MCF 10A (cell line): ENCODE data around the gene ABCA13. TPM values are rescaled to one million over a fixed set of nuclear protein-coding genes. Genes with fewer than 3 reads are reported as not detected.
A peak's percentile ranks its signal among the peaks of the same experiment; 100 is the strongest.

Source experiments
- BruUV-seq: library from RNA; stranded (reverse); fragments of 400-500 nt; replicated peaks from 2 replicates; lab custom pipeline; 2021; lab: Mats Ljungman, UMichigan
- CTCF ChIA-PET: fragments of 300-600 bp; sonication (Branson Sonifier 250); formaldehyde crosslinking; extraction: SDS; loops from one replicate; lab custom pipeline; 2021; ENCODE audit warnings: antibody characterized with exemption, inconsistent platforms; lab: Yijun Ruan, JAX
- POLR2A ChIA-PET: fragments of 300-600, 350-650 bp; sonication (Branson Sonifier 250); formaldehyde crosslinking; extraction: SDS; loops from one replicate; lab custom pipeline; 2020; ENCODE audit warnings: antibody characterized with exemption, inconsistent platforms; lab: Yijun Ruan, JAX
- DNase-seq: peaks from one replicate; pipeline ENCODE4 v3.0.0-alpha.2; 2018; ENCODE audit not compliant: unreplicated experiment
- H3K27ac Mint-ChIP-seq: one replicate; pipeline ENCODE4 v1.8.0; 2022; ENCODE audit warnings: mild to moderate bottlenecking, low read depth, mixed read lengths; ENCODE audit not compliant: unreplicated experiment
- H3K27me3 Mint-ChIP-seq: one replicate; pipeline ENCODE4 v1.8.0; 2022; ENCODE audit warnings: mixed read lengths; ENCODE audit not compliant: insufficient read depth, unreplicated experiment
- H3K36me3 Mint-ChIP-seq: one replicate; pipeline ENCODE4 v1.8.0; 2022; ENCODE audit warnings: mild to moderate bottlenecking, moderate library complexity, mixed read lengths; ENCODE audit not compliant: insufficient read depth, unreplicated experiment
- H3K4me1 Mint-ChIP-seq: one replicate; pipeline ENCODE4 v1.8.0; 2022; ENCODE audit warnings: mixed read lengths; ENCODE audit not compliant: insufficient read depth, unreplicated experiment
- H3K4me3 Mint-ChIP-seq: one replicate; pipeline ENCODE4 v1.8.0; 2022; ENCODE audit warnings: mild to moderate bottlenecking, moderate library complexity, mixed read lengths; ENCODE audit not compliant: unreplicated experiment
- H3K9me3 Mint-ChIP-seq: one replicate; pipeline ENCODE4 v1.8.0; 2022; ENCODE audit warnings: mixed read lengths; ENCODE audit not compliant: unreplicated experiment
- intact Hi-C: fragments of 100-400 bp; cut with micrococcal nuclease; formaldehyde crosslinking; loops from 2 replicates; pipeline ENCODE4 v1.14.1; 2022
- total RNA-seq: library from RNA; stranded (reverse); gene quantifications from 2 replicates; pipeline ENCODE4 v1.2.3, GENCODE V29; 2022
- TF ChIP-seq, protein P1 (sequence below): fragments of 200-600 bp; IDR thresholded peaks from one replicate; pipeline ENCODE4 v1.8.0; 2022; ENCODE audit warnings: antibody characterized with exemption, mild to moderate bottlenecking; ENCODE audit not compliant: unreplicated experiment

Gene ABCA13
- total RNA-seq, 1 experiment from 2014 or later = 0.30 TPM

DNA sequence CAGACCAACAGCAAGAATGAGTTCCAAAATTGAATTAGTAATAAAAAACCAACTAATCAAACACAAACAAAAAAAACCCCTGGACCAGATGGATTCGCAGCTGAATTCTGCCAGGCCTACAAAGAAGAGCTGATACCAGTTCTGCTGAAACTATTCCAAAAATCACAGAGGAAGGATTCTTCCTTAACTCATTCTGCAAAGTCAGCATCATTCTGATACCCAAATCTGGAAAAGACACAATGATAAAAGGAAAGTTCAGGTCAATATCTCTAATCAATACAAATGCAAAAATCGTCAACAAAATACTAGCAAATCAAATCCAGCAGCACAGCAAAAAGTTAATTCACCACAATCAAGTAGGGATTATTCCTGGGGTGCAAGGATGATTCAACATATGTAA, 6.1 kb upstream of the ABCA13 start:
- H3K9me3 Mint-ChIP-seq = no peaks in the 10 kb centered on the region
- BruUV-seq = no TSS peak

DNA sequence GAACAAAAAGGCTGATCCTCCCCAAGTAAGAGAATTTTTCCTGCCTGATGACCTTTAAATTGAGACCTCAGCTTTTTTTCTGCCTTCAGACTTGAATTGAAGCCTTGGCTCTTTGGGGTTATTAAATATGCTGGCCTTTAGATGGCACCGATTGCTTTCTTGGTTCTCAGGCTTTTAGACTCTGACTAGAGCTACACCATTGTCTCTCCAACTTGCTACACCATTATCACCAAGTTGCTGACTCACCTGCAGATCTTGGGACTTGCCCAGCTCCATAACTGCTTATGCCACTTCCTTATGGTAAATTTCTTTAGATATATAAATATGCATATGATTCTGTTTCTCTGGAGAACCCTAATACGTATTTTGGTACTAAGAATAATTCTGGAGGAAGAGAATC, 3.1 kb upstream of the ABCA13 start:
- DNase-seq = peak; percentile 33
- H3K4me1 Mint-ChIP-seq = peaks cover 7% of the 10 kb centered on the region
- TF ChIP-seq, protein P1, sequence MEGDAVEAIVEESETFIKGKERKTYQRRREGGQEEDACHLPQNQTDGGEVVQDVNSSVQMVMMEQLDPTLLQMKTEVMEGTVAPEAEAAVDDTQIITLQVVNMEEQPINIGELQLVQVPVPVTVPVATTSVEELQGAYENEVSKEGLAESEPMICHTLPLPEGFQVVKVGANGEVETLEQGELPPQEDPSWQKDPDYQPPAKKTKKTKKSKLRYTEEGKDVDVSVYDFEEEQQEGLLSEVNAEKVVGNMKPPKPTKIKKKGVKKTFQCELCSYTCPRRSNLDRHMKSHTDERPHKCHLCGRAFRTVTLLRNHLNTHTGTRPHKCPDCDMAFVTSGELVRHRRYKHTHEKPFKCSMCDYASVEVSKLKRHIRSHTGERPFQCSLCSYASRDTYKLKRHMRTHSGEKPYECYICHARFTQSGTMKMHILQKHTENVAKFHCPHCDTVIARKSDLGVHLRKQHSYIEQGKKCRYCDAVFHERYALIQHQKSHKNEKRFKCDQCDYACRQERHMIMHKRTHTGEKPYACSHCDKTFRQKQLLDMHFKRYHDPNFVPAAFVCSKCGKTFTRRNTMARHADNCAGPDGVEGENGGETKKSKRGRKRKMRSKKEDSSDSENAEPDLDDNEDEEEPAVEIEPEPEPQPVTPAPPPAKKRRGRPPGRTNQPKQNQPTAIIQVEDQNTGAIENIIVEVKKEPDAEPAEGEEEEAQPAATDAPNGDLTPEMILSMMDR = no peak
- intact Hi-C loops = loop anchor here (10.0 kb wide), 1 partner anchor 127 kb away; no protein-coding TSS in a partner anchor
- no peak overlapping the region for H3K4me3 Mint-ChIP-seq
- no TSS peak for BruUV-seq
- H3K36me3 Mint-ChIP-seq = no peaks in the 10 kb centered on the region
- no peak overlapping the region for H3K27ac Mint-ChIP-seq
- no peaks in the 10 kb centered on the region for H3K9me3 Mint-ChIP-seq
- no peaks in the 10 kb centered on the region for H3K27me3 Mint-ChIP-seq
- ChIA-PET CTCF (interaction anchor here (0.6 to 1.8 kb wide), 3 partner anchors 13 to 223 kb away, joined by 4 to 5 read pairs (median 4); no protein-coding TSS in a partner anchor), POLR2A (no interaction called here)

More for the DNA sequence above, 6.1 kb upstream of the ABCA13 start:
- ChIA-PET POLR2A (no interaction called here), CTCF (interaction anchor here (0.6 to 1.9 kb wide), 2 partner anchors 10 to 876 kb away, joined by 3 to 5 read pairs; no protein-coding TSS in a partner anchor)
- H3K4me1 Mint-ChIP-seq = no peaks in the 10 kb centered on the region
- H3K36me3 Mint-ChIP-seq = no peaks in the 10 kb centered on the region
- H3K4me3 Mint-ChIP-seq = no peak overlapping the region
- intact Hi-C loops = loop anchor here (10.0 kb wide), 1 partner anchor 130 kb away; no protein-coding TSS in a partner anchor
- no peak overlapping the region for H3K27ac Mint-ChIP-seq
- H3K27me3 Mint-ChIP-seq = no peaks in the 10 kb centered on the region
- TF ChIP-seq, protein P1 = no peak
- DNase-seq = no peak

DNA sequence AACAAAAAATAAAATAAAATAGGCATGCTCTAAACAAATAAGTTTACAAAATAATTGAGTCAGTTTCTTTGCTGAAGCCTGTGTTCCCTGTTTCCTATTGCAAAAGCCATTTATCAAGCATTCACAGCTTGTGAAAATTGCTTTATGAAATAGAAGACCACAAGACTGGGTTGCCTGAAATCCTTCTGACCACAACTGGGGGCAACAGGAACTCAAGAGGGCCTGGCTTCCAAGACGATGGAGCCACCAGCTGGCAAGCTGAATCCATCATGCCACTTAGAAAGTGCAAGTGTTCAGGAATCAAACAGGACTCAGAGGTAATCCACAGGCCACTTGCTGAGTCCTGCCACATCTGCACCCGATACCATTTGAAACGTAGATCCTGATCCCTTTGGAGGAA, 752 bp upstream of the ABCA13 start:
- POLR2A ChIA-PET = no interaction called here
- no peak for DNase-seq
- Mint-ChIP-seq H3K36me3 (no peaks in the 10 kb centered on the region), H3K4me3 (no peak overlapping the region), H3K27ac (no peak overlapping the region), H3K9me3 (no peaks in the 10 kb centered on the region), H3K4me1 (peaks cover 13% of the 10 kb centered on the region), H3K27me3 (no peaks in the 10 kb centered on the region)
- CTCF ChIA-PET = no interaction called here
- BruUV-seq = no TSS peak
- TF ChIP-seq, protein P1 = no peak
- intact Hi-C loops = no loop called here

DNA sequence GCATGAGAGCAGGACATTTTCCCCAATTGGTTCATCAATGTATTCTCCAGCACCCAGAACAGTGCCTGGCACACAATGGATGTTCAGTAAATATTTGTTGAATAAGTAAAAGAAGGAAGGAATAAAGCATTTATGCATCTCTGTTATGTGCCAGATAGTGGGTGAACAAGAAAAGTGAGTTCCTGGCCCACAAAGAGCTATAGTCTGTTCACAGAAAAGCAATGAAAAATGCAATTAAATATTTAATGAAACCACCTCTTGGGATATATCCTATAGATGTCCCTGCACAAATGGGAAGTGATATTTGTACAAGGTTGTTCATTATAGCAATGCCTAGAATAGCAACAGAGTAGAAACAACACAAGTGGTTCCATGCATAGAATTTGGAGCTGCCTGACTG, 2.1 kb downstream of the ABCA13 start:
- CTCF ChIA-PET = interaction anchor here (0.6 to 1.2 kb wide), 2 partner anchors 18 to 269 kb away, joined by 3 to 4 read pairs; no protein-coding TSS in a partner anchor
- BruUV-seq = no TSS peak
- DNase-seq = no peak
- TF ChIP-seq, protein P1 = no peak
- H3K27me3 Mint-ChIP-seq = no peaks in the 10 kb centered on the region
- H3K36me3 Mint-ChIP-seq = no peaks in the 10 kb centered on the region
- H3K9me3 Mint-ChIP-seq = no peaks in the 10 kb centered on the region
- intact Hi-C loops = no loop called here
- H3K4me1 Mint-ChIP-seq = peaks cover 13% of the 10 kb centered on the region
- no peak overlapping the region for H3K27ac Mint-ChIP-seq
- POLR2A ChIA-PET = no interaction called here
- H3K4me3 Mint-ChIP-seq = no peak overlapping the region
